ENCODE data around the gene LEP. TPM values are rescaled to one million over a fixed set of nuclear protein-coding genes. Genes with fewer than 3 reads are reported as not detected.

LEP gene
- total and polyA plus RNA-seq, 2 of the 8 experiments (the other 6 are each of a cell fraction or from before 2014, with no cell fraction given), result not detected

DNA sequence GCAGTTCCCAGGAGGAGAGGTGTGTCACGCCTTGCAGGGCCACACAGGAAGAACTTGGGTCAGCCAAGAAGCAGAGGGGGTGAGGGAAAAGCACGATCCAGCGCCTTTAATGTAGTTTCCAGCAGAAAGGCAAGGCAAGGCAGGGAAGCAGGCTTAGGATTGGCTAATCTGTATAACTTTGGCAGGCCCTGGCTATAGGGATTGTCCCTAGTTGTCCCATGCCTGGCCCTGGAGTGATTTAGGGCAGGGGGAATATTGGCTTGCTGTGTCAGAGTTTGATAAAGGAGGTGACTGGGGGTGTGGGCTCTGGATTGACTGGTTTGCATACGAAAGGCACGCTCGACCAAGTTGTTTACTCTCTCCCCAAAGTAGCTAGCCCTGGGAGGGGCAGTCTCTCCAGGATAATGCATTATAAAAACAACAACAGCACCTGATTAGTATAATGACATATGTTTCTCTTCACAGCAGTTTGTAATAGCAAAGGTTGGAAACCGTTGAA, 58.1 kb downstream of the LEP start (continued):
- TF ChIP-seq, protein P1, sequence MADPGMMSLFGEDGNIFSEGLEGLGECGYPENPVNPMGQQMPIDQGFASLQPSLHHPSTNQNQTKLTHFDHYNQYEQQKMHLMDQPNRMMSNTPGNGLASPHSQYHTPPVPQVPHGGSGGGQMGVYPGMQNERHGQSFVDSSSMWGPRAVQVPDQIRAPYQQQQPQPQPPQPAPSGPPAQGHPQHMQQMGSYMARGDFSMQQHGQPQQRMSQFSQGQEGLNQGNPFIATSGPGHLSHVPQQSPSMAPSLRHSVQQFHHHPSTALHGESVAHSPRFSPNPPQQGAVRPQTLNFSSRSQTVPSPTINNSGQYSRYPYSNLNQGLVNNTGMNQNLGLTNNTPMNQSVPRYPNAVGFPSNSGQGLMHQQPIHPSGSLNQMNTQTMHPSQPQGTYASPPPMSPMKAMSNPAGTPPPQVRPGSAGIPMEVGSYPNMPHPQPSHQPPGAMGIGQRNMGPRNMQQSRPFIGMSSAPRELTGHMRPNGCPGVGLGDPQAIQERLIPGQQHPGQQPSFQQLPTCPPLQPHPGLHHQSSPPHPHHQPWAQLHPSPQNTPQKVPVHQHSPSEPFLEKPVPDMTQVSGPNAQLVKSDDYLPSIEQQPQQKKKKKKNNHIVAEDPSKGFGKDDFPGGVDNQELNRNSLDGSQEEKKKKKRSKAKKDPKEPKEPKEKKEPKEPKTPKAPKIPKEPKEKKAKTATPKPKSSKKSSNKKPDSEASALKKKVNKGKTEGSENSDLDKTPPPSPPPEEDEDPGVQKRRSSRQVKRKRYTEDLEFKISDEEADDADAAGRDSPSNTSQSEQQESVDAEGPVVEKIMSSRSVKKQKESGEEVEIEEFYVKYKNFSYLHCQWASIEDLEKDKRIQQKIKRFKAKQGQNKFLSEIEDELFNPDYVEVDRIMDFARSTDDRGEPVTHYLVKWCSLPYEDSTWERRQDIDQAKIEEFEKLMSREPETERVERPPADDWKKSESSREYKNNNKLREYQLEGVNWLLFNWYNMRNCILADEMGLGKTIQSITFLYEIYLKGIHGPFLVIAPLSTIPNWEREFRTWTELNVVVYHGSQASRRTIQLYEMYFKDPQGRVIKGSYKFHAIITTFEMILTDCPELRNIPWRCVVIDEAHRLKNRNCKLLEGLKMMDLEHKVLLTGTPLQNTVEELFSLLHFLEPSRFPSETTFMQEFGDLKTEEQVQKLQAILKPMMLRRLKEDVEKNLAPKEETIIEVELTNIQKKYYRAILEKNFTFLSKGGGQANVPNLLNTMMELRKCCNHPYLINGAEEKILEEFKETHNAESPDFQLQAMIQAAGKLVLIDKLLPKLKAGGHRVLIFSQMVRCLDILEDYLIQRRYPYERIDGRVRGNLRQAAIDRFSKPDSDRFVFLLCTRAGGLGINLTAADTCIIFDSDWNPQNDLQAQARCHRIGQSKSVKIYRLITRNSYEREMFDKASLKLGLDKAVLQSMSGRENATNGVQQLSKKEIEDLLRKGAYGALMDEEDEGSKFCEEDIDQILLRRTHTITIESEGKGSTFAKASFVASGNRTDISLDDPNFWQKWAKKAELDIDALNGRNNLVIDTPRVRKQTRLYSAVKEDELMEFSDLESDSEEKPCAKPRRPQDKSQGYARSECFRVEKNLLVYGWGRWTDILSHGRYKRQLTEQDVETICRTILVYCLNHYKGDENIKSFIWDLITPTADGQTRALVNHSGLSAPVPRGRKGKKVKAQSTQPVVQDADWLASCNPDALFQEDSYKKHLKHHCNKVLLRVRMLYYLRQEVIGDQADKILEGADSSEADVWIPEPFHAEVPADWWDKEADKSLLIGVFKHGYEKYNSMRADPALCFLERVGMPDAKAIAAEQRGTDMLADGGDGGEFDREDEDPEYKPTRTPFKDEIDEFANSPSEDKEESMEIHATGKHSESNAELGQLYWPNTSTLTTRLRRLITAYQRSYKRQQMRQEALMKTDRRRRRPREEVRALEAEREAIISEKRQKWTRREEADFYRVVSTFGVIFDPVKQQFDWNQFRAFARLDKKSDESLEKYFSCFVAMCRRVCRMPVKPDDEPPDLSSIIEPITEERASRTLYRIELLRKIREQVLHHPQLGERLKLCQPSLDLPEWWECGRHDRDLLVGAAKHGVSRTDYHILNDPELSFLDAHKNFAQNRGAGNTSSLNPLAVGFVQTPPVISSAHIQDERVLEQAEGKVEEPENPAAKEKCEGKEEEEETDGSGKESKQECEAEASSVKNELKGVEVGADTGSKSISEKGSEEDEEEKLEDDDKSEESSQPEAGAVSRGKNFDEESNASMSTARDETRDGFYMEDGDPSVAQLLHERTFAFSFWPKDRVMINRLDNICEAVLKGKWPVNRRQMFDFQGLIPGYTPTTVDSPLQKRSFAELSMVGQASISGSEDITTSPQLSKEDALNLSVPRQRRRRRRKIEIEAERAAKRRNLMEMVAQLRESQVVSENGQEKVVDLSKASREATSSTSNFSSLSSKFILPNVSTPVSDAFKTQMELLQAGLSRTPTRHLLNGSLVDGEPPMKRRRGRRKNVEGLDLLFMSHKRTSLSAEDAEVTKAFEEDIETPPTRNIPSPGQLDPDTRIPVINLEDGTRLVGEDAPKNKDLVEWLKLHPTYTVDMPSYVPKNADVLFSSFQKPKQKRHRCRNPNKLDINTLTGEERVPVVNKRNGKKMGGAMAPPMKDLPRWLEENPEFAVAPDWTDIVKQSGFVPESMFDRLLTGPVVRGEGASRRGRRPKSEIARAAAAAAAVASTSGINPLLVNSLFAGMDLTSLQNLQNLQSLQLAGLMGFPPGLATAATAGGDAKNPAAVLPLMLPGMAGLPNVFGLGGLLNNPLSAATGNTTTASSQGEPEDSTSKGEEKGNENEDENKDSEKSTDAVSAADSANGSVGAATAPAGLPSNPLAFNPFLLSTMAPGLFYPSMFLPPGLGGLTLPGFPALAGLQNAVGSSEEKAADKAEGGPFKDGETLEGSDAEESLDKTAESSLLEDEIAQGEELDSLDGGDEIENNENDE (IDR thresholded peaks at IDR 0.05; ENCODE audit: insufficient replicate concordance, low read length), result no peak
- 0 out of 2 replicates have a peak, but pooled peaks have one; percentile 8 for TF ChIP-seq SP1 (IDR thresholded peaks at IDR 0.05; ENCODE audit: low read depth, low read length)
